Kidney tubule cell (primary cell): ENCODE data around the gene ZNF433.

Source experiments
- DNase-seq: peaks from one replicate; pipeline ENCODE4 v3.0.0-alpha.2; 2018; ENCODE audit warnings: low spot score

The ZNF433 gene

GRCh38 chr19:11989112-11989456, 46.4 kb downstream of the ZNF433 start:
- no peak for DNase-seq

GRCh38 chr19:11987405-11988281, 47.8 kb downstream of the ZNF433 start:
- peak; percentile 94 for DNase-seq

- DNase-seq: no peak
Measured at GRCh38 chr19:11986754-11987153, 48.7 kb downstream of the ZNF433 start.

GRCh38 chr19:11984986-11985385, 50.5 kb downstream of the ZNF433 start:
- DNase-seq: no peak

GRCh38 chr19:11982526-11982925, 53.0 kb downstream of the ZNF433 start:
- peak; percentile 83 for DNase-seq

- no peak for DNase-seq
Measured at GRCh38 chr19:11979527-11979926, 56.0 kb downstream of the ZNF433 start.

GRCh38 chr19:11978492-11979100, 56.9 kb downstream of the ZNF433 start:
- DNase-seq: no peak

- DNase-seq: no peak
Measured at GRCh38 chr19:11973019-11973810, 62.3 kb downstream of the ZNF433 start.

- no peak for DNase-seq
Measured at GRCh38 chr19:11971041-11971440, 64.4 kb downstream of the ZNF433 start.

- no peak for DNase-seq
Measured at GRCh38 chr19:11970174-11970573, 65.3 kb downstream of the ZNF433 start.

- peak; percentile 94 for DNase-seq
Measured at GRCh38 chr19:11964858-11965645, 70.4 kb downstream of the ZNF433 start, which contains the start of gene ZNF763. Gene ZNF763, plus strand, starts transcription at chr19:11965040. Its CDS starts 169 bp downstream, at chr19:11965209.
